ENCODE results near the gene DIAPH2.

Gene DIAPH2

DNA sequence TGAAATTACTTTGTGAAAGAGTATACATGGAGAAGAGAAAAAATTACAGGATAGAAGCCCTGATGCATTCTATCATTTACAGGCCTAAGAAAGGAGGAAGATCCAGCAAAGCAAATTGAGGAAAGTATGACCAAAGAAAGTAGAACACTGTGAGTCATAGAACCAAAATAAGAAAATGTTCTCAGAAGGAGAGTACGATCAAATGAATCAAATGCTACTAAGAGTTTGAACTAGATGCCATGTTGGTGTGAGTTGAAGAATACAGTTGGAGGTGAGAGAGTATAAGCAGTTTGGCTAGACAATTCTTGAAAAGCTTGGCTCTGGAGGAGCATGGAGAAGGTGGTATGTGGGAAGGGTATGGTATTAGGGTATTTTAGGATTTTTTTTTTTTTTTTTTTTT, 360.8 kb downstream of the DIAPH2 start (continued):
- TF ChIP-seq OSR1 (CRISPR knock-in tag; IDR thresholded peaks at IDR 0.05), result no peak

DNA sequence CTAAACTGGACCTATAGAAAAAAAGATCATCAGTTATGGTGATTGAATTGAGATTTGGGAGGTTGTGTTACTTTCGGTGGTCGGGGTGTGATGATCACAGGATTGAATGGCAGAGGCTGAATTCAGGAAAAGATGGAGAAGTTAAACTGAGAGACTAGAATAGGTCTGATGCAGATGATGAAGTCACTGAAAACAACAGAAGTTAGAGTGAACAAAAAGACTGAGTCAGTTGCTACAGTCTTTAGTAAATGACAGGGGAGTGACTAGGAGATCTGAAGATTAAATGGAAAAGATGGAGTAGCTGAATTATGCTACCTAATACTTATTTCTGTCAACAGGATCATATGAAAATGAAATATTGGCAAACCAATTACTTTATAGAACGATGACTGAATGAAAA, 362.2 kb downstream of the DIAPH2 start:
- no peak for ATAC-seq
- no peak for TF ChIP-seq TOX (CRISPR knock-in tag; IDR thresholded peaks at IDR 0.05; ENCODE audit: borderline replicate concordance)
- no peak for TF ChIP-seq ESRRG (CRISPR knock-in tag; IDR thresholded peaks at IDR 0.05)
- no peak for TF ChIP-seq GLIS3 (CRISPR knock-in tag; IDR thresholded peaks at IDR 0.05)
- no peak for TF ChIP-seq ARNTL (CRISPR knock-in tag; IDR thresholded peaks at IDR 0.05; ENCODE audit: borderline replicate concordance, low read depth)
- no peak for TF ChIP-seq ZFP3 (CRISPR knock-in tag; IDR thresholded peaks at IDR 0.05)
- TF ChIP-seq ZC3H10 (CRISPR knock-in tag; IDR thresholded peaks at IDR 0.05), result no peak
- TF ChIP-seq ZFP30 (CRISPR knock-in tag; IDR thresholded peaks at IDR 0.05), result no peak
- no peak for TF ChIP-seq RARB (CRISPR knock-in tag; IDR thresholded peaks at IDR 0.05)
- TF ChIP-seq SNAI2 (CRISPR knock-in tag; IDR thresholded peaks at IDR 0.05), result no peak
- no peak for TF ChIP-seq POU6F1 (CRISPR knock-in tag; IDR thresholded peaks at IDR 0.05; ENCODE audit: borderline replicate concordance, low read depth)

- no peak for TF ChIP-seq PPARA (CRISPR knock-in tag; IDR thresholded peaks at IDR 0.05; ENCODE audit: borderline replicate concordance)
- TF ChIP-seq ZFP3 (CRISPR knock-in tag; IDR thresholded peaks at IDR 0.05), result no peak
- no peak for TF ChIP-seq ZNF70 (CRISPR knock-in tag; IDR thresholded peaks at IDR 0.05)
- TF ChIP-seq ZFP30 (CRISPR knock-in tag; IDR thresholded peaks at IDR 0.05), result no peak
- no peak for TF ChIP-seq ARNTL (CRISPR knock-in tag; IDR thresholded peaks at IDR 0.05; ENCODE audit: borderline replicate concordance, low read depth)
- TF ChIP-seq TOX (CRISPR knock-in tag; IDR thresholded peaks at IDR 0.05; ENCODE audit: borderline replicate concordance), result no peak
- no peak for TF ChIP-seq ESRRG (CRISPR knock-in tag; IDR thresholded peaks at IDR 0.05)
- TF ChIP-seq OSR1 (CRISPR knock-in tag; IDR thresholded peaks at IDR 0.05), result no peak
- no peak for TF ChIP-seq ISL1 (CRISPR knock-in tag; IDR thresholded peaks at IDR 0.05)
- no peak for TF ChIP-seq TSHZ2 (CRISPR knock-in tag; IDR thresholded peaks at IDR 0.05)
- TF ChIP-seq CSRNP3 (CRISPR knock-in tag; IDR thresholded peaks at IDR 0.05), result no peak
- no peak for TF ChIP-seq BACH2 (CRISPR knock-in tag; IDR thresholded peaks at IDR 0.05; ENCODE audit: borderline replicate concordance)
- TF ChIP-seq TCF4 (CRISPR knock-in tag; IDR thresholded peaks at IDR 0.05; ENCODE audit: borderline replicate concordance), result no peak
- no peak for TF ChIP-seq ZNF8 (CRISPR knock-in tag; IDR thresholded peaks at IDR 0.05)
- TF ChIP-seq CSDC2 (CRISPR knock-in tag; IDR thresholded peaks at IDR 0.05), result no peak
- no peak for TF ChIP-seq ZNF565 (CRISPR knock-in tag; conservative IDR thresholded peaks at IDR 0.05; ENCODE audit: low read depth)
- no peak for TF ChIP-seq POU6F1 (CRISPR knock-in tag; IDR thresholded peaks at IDR 0.05; ENCODE audit: borderline replicate concordance, low read depth)
- TF ChIP-seq, protein P1, sequence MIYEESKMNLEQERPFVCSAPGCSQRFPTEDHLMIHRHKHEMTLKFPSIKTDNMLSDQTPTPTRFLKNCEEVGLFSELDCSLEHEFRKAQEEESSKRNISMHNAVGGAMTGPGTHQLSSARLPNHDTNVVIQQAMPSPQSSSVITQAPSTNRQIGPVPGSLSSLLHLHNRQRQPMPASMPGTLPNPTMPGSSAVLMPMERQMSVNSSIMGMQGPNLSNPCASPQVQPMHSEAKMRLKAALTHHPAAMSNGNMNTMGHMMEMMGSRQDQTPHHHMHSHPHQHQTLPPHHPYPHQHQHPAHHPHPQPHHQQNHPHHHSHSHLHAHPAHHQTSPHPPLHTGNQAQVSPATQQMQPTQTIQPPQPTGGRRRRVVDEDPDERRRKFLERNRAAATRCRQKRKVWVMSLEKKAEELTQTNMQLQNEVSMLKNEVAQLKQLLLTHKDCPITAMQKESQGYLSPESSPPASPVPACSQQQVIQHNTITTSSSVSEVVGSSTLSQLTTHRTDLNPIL (CRISPR knock-in tag; IDR thresholded peaks at IDR 0.05; ENCODE audit: low read depth), result no peak
- TF ChIP-seq SNAI2 (CRISPR knock-in tag; IDR thresholded peaks at IDR 0.05), result no peak
- no peak for ATAC-seq
These were observed 365.8 kb downstream of the DIAPH2 start for GRCh38 chrX:97050392-97050791.
